HG02571 (cell line): Measurements from ENCODE around the gene PPP2R3B.
"Not testable (repeated sequence)": the region's sequence is repeated elsewhere in the genome, so short reads cannot be mapped to it uniquely, and the experiment has no call there.

Source experiments
- ATAC-seq: cut with Tn5 transposase; IDR thresholded peaks from one replicate; pipeline ENCODE4 v1.9.1; 2021; ENCODE audit warnings: mild to moderate bottlenecking, moderate library complexity; ENCODE audit not compliant: unreplicated experiment

Gene PPP2R3B

GRCh38 chrX:324664-325063 is 62.0 kb downstream of the PPP2R3B start:
- not testable (repeated sequence) for ATAC-seq

GRCh38 chrX:323721-324628 is 62.7 kb downstream of the PPP2R3B start:
- ATAC-seq: peak; percentile 48

GRCh38 chrX:320126-320783 is 66.5 kb downstream of the PPP2R3B start:
- no peak for ATAC-seq

- ATAC-seq: no peak
These were observed 67.1 kb downstream of the PPP2R3B start for GRCh38 chrX:319579-320125.

- ATAC-seq: peak; percentile 80
These were observed 67.7 kb downstream of the PPP2R3B start, which contains the start of gene GTPBP6 for GRCh38 chrX:318739-319578. GTPBP6 (minus strand) TSS chrX:318796; CDS start chrX:318787, 9 bp downstream.

GRCh38 chrX:318068-318738 is 68.5 kb downstream of the PPP2R3B start:
- peak; percentile 49 for ATAC-seq

- ATAC-seq: no peak
These were observed 69.2 kb downstream of the PPP2R3B start for GRCh38 chrX:317424-318067.

- ATAC-seq: no peak
These were observed 70.1 kb downstream of the PPP2R3B start for GRCh38 chrX:316351-317325.

GRCh38 chrX:314781-315595 is 71.7 kb downstream of the PPP2R3B start:
- ATAC-seq: no peak

- no peak for ATAC-seq
These were observed 72.7 kb downstream of the PPP2R3B start for GRCh38 chrX:314049-314448.

GRCh38 chrX:313546-313945 is 73.2 kb downstream of the PPP2R3B start:
- ATAC-seq: no peak

GRCh38 chrX:312621-313331 is 73.9 kb downstream of the PPP2R3B start:
- no peak for ATAC-seq

GRCh38 chrX:311156-312129 is 75.3 kb downstream of the PPP2R3B start:
- ATAC-seq: no peak

GRCh38 chrX:310621-311155 is 76.0 kb downstream of the PPP2R3B start:
- no peak for ATAC-seq

- ATAC-seq: no peak
These were observed 77.7 kb downstream of the PPP2R3B start for GRCh38 chrX:308821-309520.
